GM19239 (cell line): ENCODE measurements around the gene NPPB.
"Not testable (repeated sequence)": the region's sequence is repeated elsewhere in the genome, so short reads cannot be mapped to it uniquely, and the experiment has no call there.

Experiments used
- DNase-seq: peaks from one replicate; pipeline ENCODE4 v3.0.0; 2011; ENCODE audit warnings: low spot score; ENCODE audit not compliant: insufficient read length
- FAIRE-seq: peaks from 2 replicates; lab custom pipeline; 2011; peaks lifted over from hg19 to GRCh38; lab: Jason Lieb, UNC

NPPB gene

DNA sequence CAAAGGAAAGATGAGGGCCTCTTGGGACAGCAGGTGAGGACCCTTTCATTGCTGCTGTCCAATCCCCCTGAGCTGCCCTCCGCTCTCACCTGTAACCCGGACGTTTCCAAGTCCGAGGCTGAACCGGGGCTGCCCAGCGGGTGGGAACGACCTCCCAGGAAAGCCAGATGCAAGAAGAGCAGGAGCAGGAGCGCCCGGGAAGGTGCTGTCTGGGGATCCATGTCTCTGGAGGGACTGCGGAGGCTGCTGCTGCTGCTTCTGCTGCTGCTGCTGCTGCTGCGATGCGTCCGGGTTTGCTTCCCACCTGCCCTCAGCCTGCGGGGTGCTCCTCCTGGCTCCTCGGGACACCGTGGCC is at the start of gene NPPB:
NPPB (minus strand) TSS at position 333 of the 355 bp plus-strand sequence; CDS start at position 221, 112 bp downstream.
- FAIRE-seq, result no peak

GRCh38 chr1:11908095-11908675 is 49.4 kb upstream of the NPPB start:
- FAIRE-seq, result no peak
- DNase-seq, result peak; percentile 43

More for the DNA sequence above, at the start of gene NPPB:
- no peak for DNase-seq

- FAIRE-seq (peak; percentile 97), DNase-seq (peak; percentile 82)
Measured at GRCh38 chr1:11907275-11908094, 48.7 kb upstream of the NPPB start.

DNA sequence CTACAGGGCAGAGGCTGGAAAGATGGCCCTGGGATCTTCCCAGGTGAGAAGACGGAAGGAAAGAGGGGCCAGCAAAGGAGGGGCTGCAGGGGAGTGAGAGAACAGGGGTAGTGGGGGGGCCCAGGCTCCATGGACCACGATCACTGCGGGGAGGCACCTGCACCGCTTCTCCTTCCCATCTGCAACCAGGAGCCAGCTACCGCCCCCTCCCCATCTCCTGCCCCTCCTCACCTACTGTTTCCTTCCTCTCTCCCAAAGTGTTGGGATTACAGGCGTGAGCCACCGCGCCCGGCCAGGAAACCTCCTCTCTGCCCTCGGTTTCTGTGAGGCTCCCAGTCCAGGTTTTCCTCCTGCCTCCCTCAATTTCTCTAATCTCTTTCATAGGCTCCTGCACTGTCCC is 48.1 kb upstream of the NPPB start:
- FAIRE-seq (no peak), DNase-seq (no peak)

GRCh38 chr1:11904978-11905377 is 46.2 kb upstream of the NPPB start:
- DNase-seq (no peak), FAIRE-seq (no peak)

DNA sequence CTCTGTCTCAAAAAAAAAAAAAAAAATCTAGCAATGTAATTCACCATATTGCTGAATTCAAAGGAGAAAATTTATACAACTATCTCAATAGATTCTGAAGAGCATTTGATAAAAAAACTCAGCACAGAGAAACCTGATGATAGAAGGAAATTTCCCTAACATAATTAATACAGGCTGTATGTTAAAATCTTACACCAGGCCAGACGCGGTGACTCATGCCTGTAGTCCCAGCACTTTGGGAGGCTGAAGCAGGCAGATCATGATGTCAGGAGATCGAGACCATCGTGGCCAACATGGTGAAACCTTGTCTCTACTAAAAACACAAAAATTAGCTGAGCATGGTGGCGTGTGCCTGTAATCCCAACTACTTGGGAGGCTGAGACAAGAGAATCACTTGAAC is 45.4 kb upstream of the NPPB start:
- FAIRE-seq, DNase-seq: not testable (repeated sequence)

DNA sequence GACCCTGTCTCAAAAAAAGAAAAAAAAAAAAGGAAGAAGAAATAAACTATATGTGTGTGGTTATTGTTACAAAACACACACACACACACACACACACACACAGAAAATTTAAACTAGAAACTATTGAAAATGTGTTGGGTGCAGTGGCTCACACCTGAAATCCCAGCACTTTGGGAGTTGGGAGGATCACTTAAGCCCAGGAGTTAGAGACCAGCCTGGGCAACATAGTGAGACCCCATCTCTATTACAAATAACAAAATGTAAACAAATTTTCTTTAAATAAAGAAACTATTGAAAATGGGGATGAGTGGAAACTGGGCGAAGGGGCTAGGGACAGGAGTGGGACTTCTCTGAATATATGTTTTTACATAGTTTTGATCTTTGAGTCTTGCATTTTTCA is 44.5 kb upstream of the NPPB start:
- no peak for DNase-seq
- FAIRE-seq, result no peak

DNA sequence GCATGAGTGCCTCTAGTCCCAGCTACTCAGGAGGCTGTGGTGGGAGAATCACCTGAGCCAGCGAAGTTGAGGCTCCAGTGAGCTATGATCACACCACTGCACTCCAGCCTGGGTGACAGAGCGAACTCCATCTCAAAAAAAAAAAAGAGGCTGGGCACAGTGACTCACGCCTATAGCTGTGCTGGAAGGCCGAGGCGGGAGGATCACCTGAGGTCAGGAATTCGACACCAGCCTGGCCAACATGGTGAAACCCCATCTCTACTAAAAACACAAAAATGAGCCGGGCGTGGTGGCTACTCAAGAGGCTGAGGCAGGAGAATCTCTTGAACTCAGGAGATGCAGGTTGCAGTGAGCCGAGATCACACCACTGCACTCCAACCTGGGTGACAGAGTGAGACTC is 42.7 kb upstream of the NPPB start:
- FAIRE-seq, DNase-seq: not testable (repeated sequence)

DNA sequence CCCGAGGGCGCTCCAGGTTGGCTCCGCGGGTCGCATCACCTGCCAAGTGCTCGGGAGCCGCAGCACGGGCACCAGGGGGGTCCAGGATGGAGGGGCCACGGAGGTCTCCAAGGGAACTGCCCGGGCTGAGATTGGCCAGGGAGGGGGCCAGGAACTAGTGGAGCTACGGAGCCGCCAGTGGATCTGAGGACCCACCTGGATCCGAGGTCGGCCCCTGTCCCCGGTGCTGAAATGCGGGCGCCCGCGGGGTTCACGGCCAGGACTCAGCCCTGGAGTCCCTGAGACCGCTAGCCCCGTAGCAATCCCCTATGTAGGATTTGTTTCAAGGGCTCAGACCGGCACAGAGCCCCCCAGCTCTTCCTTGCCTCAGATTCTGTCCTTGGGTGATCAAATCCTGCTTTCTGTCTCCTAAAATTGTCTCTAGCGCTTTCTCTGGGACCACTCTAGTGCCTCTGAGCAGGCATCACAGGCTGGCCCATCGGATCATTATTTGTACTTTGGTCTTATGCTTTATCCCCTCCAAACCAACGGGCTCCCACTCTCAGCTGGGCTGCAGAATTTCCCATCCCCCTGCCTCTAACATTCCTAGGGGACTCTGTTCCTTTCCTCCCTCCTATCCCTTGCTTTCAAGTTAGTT is 40.2 kb upstream of the NPPB start:
- FAIRE-seq (no peak), DNase-seq (no peak)

DNA sequence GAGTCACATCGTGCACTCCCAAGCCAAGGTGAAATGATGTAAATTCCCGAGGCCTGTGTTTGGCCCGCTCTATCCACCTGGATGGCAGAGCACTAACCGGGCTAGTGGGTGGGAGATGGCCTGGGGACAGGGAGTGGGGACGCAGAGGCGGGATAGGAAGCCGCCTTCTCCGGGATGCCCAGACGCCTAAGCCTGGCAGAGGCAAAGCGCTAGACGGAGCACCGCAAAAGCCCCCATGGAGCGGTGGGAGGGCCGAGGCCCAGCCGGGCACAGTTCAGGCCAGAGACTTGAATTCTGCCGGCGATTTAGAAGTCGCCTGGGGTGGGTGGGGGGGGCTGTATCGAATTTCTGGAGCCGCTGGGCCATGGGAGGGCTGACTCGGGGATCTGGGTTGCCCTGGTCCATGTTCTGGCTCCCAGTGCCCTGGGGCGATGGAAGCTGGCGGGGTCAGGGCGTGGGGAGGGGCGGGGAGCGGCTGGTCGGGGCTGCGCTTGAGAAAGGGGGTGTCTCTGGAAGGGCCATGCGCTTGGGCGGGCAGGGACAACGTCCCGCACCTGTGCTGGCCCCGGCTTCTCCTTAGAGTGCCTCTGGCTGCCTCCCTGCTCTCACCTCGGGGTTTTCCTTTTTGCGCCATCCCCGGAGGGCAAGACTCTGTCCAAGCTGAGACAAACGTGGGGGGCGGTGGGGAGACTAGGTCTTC is 39.5 kb upstream of the NPPB start:
- no peak for FAIRE-seq

GRCh38 chr1:11894501-11894900 is 35.8 kb upstream of the NPPB start:
- not testable (repeated sequence) for DNase-seq, FAIRE-seq

More for the DNA sequence above, 39.5 kb upstream of the NPPB start:
- no peak for DNase-seq

DNA sequence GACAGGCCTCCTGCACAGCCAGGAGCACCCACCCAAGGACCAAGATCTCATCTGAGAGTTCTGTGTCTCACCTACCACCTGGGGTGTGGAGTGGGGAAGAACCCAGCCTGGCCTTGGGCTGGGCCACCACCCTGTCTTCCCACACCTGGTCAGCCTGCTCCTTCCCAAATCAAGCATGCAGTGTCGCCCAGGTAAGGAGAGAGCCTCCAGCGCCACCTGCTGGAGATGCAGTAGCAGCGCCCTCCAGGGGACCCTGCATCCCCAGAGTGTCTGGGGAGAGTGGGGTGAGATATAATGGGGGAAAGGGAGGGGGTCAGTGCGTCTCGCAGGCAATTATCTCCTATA is 35.1 kb upstream of the NPPB start:
- FAIRE-seq (peak; percentile 90), DNase-seq (peak; percentile 94)

- FAIRE-seq, result no peak
- no peak for DNase-seq
Measured at GRCh38 chr1:11891433-11892186, 32.9 kb upstream of the NPPB start.

DNA sequence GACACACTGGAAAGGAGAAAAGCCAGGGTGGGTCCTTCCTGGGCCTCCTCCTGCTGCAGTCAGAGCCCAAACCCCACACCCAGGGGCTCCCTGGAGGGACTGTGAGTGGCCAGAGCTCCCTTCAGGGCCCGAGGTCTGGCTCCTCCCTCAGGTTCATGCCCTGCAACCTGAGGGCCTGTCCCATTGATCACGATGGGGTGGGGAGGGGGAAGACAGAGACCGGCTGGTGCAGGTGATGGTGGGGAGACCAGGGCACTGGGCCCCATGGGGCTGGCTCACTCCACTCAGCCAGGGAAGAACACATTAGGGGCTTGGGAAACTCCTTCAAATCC is 30.1 kb upstream of the NPPB start:
- DNase-seq, result no peak
- FAIRE-seq, result no peak

GRCh38 chr1:11888206-11888876 is 29.6 kb upstream of the NPPB start:
- no peak for FAIRE-seq
- DNase-seq, result no peak

DNA sequence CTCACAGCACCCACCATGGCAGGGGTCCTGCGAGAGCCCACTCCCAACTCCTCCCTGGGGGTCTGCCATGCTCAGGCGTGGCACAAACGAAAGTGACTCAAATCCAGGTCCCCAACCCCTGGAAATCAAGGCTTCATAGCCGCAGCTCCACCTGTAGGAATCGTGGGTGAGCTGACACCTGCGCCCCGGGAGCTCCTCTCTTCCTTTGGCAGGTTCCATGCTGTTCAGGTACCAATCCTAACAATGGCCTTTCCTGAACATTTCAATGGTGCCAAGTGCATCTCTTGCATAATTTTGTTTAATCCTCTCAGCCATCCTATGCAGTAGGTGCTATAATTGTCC is 28.9 kb upstream of the NPPB start:
- FAIRE-seq, result no peak

GRCh38 chr1:11886986-11887665 is 28.4 kb upstream of the NPPB start:
- DNase-seq (no peak), FAIRE-seq (no peak)

More for the DNA sequence above, 28.9 kb upstream of the NPPB start:
- DNase-seq, result no peak

DNA sequence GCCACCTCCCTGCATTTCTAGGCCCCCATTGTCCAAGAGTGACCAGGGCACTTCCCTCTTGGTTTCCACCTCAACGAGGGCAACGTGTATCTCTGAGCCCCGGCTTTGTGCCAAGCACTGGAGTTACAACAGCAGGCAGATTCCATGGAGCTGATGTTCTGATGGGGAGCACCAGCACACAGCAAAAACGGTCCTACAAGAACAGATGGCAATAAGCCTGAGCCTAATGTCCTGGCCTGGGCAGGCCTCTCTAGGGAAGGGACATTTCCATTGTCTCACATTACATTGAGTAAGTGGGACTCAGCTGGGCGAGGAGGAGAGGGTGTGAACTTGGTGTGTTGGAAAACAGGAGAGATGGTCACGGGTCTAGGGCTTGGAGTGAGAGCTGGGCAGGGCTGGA is 27.2 kb upstream of the NPPB start:
- FAIRE-seq, result no peak
- no peak for DNase-seq

GRCh38 chr1:11882814-11883538 is 24.2 kb upstream of the NPPB start:
- no peak for DNase-seq
- no peak for FAIRE-seq
